HG02884 (cell line): ENCODE measurements around the gene ZNF669.

ENCODE experiments used
- ATAC-seq: cut with Tn5 transposase; IDR thresholded peaks from one replicate; pipeline ENCODE4 v1.9.1; 2021; ENCODE audit warnings: mild to moderate bottlenecking, moderate library complexity; ENCODE audit not compliant: unreplicated experiment

ZNF669 gene

DNA sequence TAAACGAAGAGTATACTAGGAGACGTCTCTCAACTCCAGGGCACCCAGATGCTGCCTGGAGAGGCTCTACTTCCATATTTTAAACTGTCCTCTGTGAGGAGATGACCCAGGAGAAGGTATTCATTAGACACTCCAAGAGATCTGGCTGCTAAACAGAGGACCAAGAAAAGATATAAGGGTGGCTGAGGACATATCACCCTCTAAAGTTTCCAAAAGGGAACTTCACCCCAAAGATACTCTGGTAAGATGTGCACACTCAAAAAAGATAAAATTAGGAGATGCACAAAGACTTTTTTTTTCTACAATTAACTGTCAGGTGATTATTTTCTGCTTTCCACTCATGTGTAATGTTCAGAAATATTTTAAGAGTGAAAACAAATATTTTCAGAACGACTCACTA is 26.9 kb downstream of the ZNF669 start:
- ATAC-seq = no peak

DNA sequence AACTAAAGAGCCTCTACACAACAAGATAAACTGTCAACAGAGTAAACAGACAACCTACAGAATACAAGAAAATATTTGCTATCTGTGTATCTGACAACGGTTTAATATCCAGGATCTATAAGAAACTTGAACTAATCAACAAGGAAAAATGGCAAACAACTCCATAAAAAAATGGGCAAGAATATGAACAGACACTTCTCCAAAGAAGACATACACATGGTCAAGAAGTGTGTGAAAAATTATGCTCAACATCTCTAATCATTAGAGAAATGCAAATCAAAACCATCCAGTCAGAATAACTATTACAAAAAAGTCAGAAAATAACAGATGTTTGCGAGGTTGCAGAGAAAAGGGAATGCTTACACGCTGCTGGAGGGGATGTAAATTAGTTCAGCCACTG is 33.5 kb downstream of the ZNF669 start:
- ATAC-seq = no peak

- no peak for ATAC-seq
Measured at GRCh38 chr1:247064304-247064703, 39.9 kb downstream of the ZNF669 start.

GRCh38 chr1:247060771-247061170 is 43.4 kb downstream of the ZNF669 start:
- ATAC-seq = no peak

DNA sequence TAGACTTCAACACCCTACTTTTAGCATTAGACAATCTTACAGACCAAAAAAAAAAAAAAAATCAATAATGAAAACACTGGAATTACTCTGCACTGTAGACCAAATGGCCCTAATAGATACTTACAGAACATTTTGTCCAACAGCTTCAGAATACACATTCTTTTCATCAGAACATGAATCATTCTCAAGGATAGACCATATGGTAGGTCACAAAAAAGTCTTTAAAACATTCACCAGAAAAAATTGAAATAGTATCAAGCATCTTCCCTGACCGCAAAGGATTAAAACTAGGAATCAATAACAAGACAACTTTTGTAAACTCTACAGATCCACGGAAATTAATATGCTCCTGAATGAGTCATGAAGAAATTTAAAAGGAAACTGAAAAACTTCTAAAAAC is 48.1 kb downstream of the ZNF669 start:
- ATAC-seq = no peak

- ATAC-seq = no peak
Measured at GRCh38 chr1:247054992-247055415, 49.2 kb downstream of the ZNF669 start.
